ENCODE results near the gene E4F1.

Gene E4F1

DNA sequence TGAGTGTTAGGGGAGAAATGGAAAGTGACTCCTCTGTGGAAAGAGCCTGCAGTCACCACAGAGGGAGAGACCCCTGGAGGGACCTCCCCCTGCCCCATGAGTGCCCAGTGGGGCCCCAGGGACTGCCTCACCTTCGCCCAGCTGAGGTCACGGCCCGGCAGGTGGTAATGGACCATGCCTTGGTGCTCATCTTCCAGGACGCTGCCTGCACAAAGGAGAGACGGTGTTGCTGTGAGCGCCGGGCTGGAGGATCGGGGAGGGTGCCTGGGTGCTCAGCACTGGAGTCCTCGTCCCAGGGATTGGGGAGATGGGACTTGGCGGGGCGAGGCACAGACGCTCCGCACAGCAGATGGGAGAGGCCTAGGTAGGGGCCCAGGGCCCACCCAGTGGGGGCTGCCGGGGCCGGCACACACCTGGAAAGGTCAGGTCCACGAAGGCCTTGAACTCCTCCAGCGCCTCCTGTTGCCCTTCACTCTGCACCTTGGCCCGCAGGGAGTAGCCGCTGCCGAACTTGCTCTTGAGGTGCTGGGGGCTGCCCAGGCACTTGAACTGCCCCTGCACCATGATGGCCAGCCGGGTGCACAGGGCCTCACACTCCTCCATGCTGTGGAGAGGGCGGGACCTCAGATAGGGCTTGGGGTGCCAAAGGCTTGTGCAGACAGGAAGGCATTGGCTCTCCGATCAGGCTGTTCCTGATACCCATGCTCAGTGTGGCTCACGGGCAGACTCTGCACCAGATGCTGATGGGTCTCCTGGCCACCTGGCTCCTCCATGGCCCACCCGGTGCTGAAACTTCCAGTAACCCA lies 54.3 kb downstream of the E4F1 start:
- DNase-seq: no peak

DNA sequence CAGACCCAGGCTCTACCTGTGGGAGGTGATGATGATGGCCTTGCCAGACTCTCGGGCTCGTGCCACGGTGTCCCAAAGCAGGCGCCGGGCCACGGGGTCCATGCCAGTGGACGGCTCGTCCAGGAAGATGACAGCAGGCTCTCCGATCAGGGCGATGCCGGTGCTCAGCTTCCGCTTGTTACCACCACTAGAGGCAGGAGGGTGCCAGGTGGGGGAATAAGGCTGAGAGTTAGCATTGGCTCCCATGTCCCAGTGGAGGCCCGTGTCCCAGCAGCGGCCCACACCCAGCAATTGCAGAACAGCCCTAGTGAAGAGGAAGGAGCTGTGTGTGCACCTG lies 54.8 kb downstream of the E4F1 start:
- DNase-seq: no peak

DNA sequence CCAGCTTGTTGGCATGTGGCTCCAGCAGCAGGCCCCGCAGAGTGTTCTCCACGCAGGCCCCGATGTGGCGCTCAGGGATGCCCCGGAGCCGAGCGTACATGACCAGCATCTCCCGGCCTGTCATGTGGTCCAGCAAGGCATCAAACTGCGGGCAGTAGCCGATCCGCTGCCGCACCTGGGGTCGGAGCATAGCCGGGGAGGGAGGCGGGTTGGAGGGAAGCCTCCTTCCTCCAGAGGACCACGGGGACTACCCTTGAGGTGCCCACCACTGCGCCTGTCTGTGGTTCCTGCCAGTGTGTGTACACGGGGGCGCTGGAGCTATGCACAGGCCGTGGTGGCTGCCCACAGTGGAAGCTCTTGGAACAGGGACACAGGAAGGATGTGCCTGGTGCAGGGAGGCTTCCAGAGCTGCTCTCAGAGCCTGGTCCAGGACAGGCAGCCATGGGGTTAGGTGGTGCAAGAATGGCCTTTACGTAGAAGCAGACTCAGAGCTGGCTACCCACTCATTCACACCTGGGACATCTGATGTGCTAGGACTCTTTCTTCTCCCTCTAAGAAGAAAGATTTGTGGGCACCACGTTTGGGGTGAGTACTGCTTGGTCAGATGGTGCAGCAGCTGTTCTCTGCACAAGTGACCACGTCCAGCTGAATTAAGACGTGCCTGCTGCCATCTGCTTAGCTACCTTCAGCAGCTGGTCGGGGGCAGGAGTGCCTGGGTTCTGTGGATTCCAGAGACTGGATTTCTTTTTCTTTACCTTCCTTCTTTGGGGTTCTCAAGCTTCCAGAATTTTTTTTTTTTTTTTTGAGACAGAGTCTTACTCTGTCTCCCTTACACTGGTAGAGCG lies 55.8 kb downstream of the E4F1 start:
- no peak for DNase-seq

DNA sequence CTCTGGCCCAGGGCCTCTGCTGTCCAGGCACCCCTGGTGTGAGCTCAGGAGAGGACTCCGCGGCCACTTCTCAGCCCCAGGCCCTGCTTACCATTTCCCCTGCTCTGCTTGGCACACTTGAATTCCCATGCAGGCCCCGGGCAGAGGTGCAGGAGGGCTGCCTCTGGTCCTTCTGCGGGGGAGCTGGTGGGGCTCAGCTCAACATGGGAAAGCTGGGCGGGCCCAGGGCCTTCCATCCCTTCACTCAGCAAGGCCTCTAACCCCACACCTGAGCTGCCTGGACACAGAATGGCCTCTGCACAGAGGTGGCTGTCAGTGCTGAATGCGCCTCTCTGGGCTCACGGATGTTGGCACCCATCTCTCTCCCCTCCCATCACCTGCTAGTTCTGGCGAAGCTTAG lies 57.1 kb downstream of the E4F1 start:
- no peak for DNase-seq

DNA sequence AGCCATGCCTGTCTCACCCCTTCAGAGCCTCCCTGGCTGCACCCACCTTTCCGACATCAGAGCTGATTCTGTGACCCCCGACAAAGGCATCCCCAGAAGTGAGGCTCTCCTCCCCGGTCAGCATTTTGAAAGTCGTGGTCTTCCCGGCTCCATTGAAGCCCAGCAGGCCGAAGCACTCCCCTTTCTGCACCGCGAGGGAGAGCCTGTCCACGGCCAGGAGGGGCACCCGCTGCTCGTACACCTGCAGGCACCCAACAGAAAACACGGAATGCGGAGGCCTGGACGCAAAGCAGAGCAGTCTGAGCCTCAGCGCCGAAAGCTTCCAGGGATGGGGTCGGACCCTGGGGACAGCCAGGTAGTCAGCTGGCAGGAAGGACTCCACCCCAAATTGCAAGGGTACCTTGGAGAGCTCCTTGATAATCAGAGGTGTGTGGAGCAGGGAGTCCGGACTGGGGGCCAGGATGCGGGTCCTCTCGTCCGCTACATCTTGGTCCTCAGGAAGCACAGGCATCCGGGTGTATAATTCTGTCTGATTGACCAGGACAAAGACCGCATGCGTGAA lies 57.7 kb downstream of the E4F1 start:
- no peak for DNase-seq

DNA sequence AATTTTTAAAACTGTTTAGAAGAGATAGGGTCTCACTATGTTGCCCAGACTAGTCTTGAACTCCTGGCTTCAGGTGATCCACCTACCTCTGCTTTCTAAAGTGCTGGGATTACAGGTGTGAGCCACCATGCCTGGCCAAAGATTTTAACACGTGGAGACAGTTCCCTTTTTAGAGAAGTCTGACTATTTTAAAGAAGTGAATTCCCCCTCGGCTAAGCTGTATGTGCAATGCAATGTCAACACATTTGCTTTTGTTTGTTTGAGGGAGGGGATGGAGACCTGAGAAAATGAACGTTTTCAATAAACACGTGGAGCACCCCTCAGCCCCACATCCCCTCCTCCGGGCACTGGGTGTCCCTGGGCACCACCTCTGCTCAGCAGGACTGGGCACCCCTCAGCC lies 58.9 kb downstream of the E4F1 start:
- DNase-seq: no peak

DNA sequence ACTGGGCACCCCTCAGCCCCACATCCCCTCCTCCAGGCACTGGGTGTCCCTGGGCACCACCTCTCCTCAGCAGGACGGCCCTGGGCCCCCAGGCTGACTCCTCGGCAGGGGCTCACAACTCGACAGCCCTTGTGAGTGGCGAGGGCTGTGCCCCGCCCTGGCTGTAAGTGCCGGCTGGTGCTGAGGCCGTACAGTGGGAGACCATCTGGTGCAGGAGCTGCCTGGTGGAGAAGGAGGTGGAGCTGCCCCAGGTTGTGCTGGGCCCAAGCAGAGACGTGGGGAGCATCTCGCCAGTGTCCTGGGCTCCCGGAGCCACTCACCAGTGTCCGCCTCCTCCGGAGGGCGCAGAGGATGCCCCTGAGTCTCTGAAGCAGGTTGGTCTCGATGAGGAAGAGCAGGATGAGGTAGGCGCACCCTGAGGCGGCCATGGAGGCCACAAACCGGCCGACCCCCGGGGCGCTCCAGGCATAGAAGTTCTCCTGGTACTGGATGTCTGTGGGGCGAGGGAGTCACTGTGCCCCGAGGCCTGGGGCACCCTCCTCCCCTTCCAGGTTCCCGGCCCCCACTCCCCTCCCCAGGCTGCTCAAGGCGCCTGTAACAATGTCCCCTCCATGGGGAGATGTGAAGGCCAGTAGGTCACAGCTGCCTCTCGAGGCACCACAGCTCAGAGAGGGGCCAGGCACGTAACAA lies 59.6 kb downstream of the E4F1 start:
- no peak for DNase-seq

DNA sequence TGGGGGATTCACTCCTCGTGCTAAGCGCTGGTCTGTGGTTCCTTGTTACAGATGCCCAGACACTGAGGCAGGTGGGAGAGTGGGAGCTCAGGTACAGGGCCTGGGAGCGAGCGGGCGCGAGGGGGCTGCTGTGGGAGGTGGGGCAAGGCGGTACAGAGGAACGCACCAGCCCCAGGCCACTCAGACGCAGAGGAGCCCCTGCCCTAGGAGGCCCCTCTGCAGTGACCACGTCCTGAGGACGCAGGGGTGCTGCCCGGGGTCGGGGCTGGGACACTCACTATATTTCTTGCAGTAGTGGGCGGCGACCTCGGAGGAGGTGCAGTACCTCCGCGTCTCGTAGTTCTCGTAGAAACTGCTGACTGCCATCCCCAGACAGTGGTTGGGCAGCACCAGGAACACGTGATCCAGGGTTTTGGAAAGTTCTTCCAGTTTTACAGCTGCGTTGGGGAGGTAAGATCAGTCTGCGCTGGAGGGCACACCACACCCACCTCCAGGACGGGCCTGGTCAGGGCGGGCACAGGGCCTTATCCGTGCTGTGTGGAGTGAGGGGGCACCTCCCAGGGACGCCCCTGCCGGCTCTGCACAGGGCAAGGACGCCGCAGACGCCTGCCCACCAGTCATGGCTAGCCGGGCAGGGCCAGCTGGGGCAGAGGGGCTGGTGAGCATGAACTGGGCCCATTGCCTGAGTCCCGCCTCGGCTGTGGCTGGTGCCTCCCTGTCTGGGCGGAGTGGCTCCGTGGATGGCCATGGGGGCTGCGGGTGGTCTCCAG lies 60.8 kb downstream of the E4F1 start:
- no peak for DNase-seq

DNA sequence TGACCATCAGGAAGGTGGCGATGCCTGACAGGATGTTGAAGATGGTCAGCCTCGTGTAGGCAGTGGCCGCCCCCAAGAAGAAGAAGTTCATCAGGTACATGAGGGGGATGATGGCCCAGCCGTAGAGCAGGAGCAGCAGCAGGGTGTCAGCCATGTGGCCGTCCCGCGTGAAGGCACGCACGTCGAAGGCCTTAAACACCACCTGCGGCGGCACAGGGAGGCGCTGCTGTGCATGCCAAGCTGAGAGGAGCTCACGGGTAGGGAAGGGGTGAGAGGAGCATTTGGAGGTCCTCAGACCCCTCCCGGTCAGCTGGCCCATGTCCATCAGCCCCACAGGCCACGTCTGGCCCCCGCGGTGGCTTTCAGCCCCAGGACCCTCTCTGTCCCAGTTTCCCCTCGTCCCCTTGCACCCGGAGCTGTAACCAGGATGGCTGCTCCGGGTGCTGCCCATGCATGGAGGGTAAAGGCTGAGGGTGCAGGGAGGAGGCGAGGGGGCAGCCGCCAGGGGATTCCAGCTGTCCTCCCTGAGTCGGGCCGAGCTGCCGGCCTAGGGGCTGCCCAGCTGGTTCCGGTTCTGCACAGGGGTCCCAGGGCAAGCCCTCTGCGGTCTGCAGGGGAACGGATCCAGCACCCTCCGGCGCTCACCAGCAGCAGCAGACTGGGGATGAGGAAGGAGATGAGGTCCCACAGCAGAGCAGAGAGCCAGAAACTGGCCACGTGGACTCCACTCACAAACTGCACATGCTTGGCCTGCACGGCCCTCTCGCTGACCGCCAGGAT lies 61.6 kb downstream of the E4F1 start:
- DNase-seq: no peak
